GM23338 (cell line): Measurements from ENCODE around the gene COX6B2. TPM values are rescaled to one million over a fixed set of nuclear protein-coding genes. Genes with fewer than 3 reads are reported as not detected.

Experiments used
- ATAC-seq: fragments of 200-7000 bp; cut with Tn5 transposase; 3 replicates; pipeline ENCODE4 v1.9.1; 2020
- DNase-seq: peaks from one replicate; pipeline ENCODE4 v3.0.0-alpha.2; 2015; ENCODE audit warnings: low spot score
- H2AFZ ChIP-seq: fragments of 200-600 bp; sonication (generic); 2 replicates; pipeline ENCODE4 v1.8.0; 2016; ENCODE audit warnings: antibody characterized with exemption, mild to moderate bottlenecking, moderate library complexity
- H3F3A ChIP-seq: fragments of 200-600 bp; sonication (generic); replicated peaks from 2 replicates; pipeline ENCODE4 v1.8.0; 2017; ENCODE audit warnings: antibody characterized with exemption, mixed run types, low read depth
- H3K27ac ChIP-seq: fragments of 200-600 bp; sonication (generic); 2 replicates; pipeline ENCODE4 v1.6.1; 2016; ENCODE audit warnings: low read depth
- H3K27me3 ChIP-seq: fragments of 200-600 bp; sonication (generic); 2 replicates; pipeline ENCODE4 v1.8.0; 2016; ENCODE audit warnings: mild to moderate bottlenecking, mixed run types, moderate library complexity; ENCODE audit not compliant: insufficient read depth
- H3K36me3 ChIP-seq: fragments of 200-600 bp; sonication (generic); 2 replicates; pipeline ENCODE4 v1.8.0; 2016; ENCODE audit warnings: mild to moderate bottlenecking; ENCODE audit not compliant: insufficient read depth
- H3K4me1 ChIP-seq: fragments of 200-600 bp; sonication (generic); 2 replicates; pipeline ENCODE4 v1.8.0; 2016; ENCODE audit warnings: mild to moderate bottlenecking, moderate library complexity; ENCODE audit not compliant: insufficient read depth
- H3K4me2 ChIP-seq: fragments of 200-600 bp; sonication (generic); 2 replicates; pipeline ENCODE4 v1.7.1; 2017; ENCODE audit warnings: mixed run types
- H3K4me3 ChIP-seq: fragments of 200-600 bp; sonication (generic); 2 replicates; pipeline ENCODE4 v1.6.1; 2016; ENCODE audit warnings: mixed run types
- H3K79me2 ChIP-seq: fragments of 200-600 bp; sonication (generic); replicated peaks from 2 replicates; pipeline ENCODE4 v1.8.0; 2017; ENCODE audit warnings: mild to moderate bottlenecking; ENCODE audit not compliant: insufficient read depth
- H3K9me2 ChIP-seq: fragments of 200-600 bp; sonication (generic); 2 replicates; pipeline ENCODE4 v1.8.0; 2017; ENCODE audit not compliant: insufficient read depth
- H4K20me1 ChIP-seq: fragments of 200-600 bp; sonication (generic); replicated peaks from 2 replicates; pipeline ENCODE4 v1.8.0; 2017; ENCODE audit warnings: mild to moderate bottlenecking; ENCODE audit not compliant: insufficient read depth
- H3K27ac Mint-ChIP-seq: 2 replicates; pipeline ENCODE4 v1.8.0; 2020; ENCODE audit warnings: inconsistent platforms, mild to moderate bottlenecking, moderate library complexity, mixed read lengths
- H3K27me3 Mint-ChIP-seq: 3 replicates; pipeline ENCODE4 v1.8.0; 2022; ENCODE audit warnings: low read depth, mild to moderate bottlenecking, moderate library complexity, mixed read lengths, inconsistent platforms; ENCODE audit not compliant: insufficient read depth, poor library complexity
- H3K36me3 Mint-ChIP-seq: 3 replicates; pipeline ENCODE4 v1.8.0; 2021; ENCODE audit warnings: low read depth, mild to moderate bottlenecking, inconsistent platforms, moderate library complexity, mixed read lengths
- H3K4me1 Mint-ChIP-seq: 3 replicates; pipeline ENCODE4 v1.8.0; 2020; ENCODE audit warnings: mild to moderate bottlenecking, inconsistent platforms, mixed read lengths
- H3K4me3 Mint-ChIP-seq: 3 replicates; pipeline ENCODE4 v1.8.0; 2021; ENCODE audit warnings: moderate library complexity, mild to moderate bottlenecking, inconsistent platforms, mixed read lengths
- H3K9me3 Mint-ChIP-seq: 3 replicates; pipeline ENCODE4 v1.8.0; 2020; ENCODE audit warnings: moderate library complexity, mild to moderate bottlenecking, inconsistent platforms, mixed read lengths
- CREB1 ChIP-seq: fragments of 250-450 bp; sonication (Bioruptor Pico); IDR thresholded peaks from 2 replicates; pipeline ENCODE4 v1.5.0; 2020; ENCODE audit warnings: low read depth, mild to moderate bottlenecking, moderate library complexity
- EZH2 ChIP-seq: fragments of 200-600 bp; sonication (generic); IDR thresholded peaks from one replicate; pipeline ENCODE4 v1.8.0; 2017; ENCODE audit warnings: antibody characterized with exemption, mild to moderate bottlenecking, low read depth; ENCODE audit not compliant: unreplicated experiment
- EZH2phosphoT487 ChIP-seq: fragments of 200-600 bp; sonication (generic); IDR thresholded peaks from one replicate; pipeline ENCODE4 v1.8.1; 2018; ENCODE audit warnings: antibody characterized with exemption; ENCODE audit not compliant: unreplicated experiment
- polyA plus RNA-seq: library from polyadenylated mRNA; unstranded; fragments of >200 nt; fragmentation: Nextera tagmentation; extraction: Ambion mirVana; gene quantifications from 2 replicates; pipeline ENCODE4 v1.2.1, GENCODE V29; 2016
- total RNA-seq: library from RNA; depleted of rRNA; stranded (reverse); fragments of >200 nt; shearing (Covaris generic); gene quantifications from 2 replicates; pipeline ENCODE4 v1.2.3, GENCODE V29; 2014
- TF ChIP-seq, protein P1 (sequence below): IDR thresholded peaks from 2 replicates; pipeline ENCODE4 v1.6.1; 2016; ENCODE audit warnings: antibody characterized with exemption
- TF ChIP-seq, protein P2 (sequence below), 2 experiments: fragments of 200-600 bp in 1 of 2; sonication (generic) in 1 of 2; conservative IDR thresholded peaks; 2 replicates each; pipeline versions ENCODE4 v1.5.1 to v1.6.1; 2016 to 2017; ENCODE audit warnings: antibody characterized with exemption in 2 of 2, low read depth in 2 of 2, mild to moderate bottlenecking in 2 of 2, moderate library complexity in 1 of 2

The COX6B2 gene
- total and polyA plus RNA-seq, 2 experiments from 2014 or later: 2.7 to 5.3 TPM

- H3K9me3 Mint-ChIP-seq: no peaks in the 10 kb centered on the region
- Histone ChIP-seq H3K27me3 (peaks cover 11% of the 10 kb centered on the region), H2AFZ (no peak overlapping the region), H3K36me3 (no peaks in the 10 kb centered on the region; the same call in 1 of the 2 replicates), H3F3A (peaks cover 17% of the 10 kb centered on the region), H4K20me1 (no peaks in the 10 kb centered on the region), H3K27ac (no peak overlapping the region), H3K4me1 (peaks cover 38% of the 10 kb centered on the region), H3K4me2 (no peak overlapping the region), H3K79me2 (no peaks in the 10 kb centered on the region), H3K4me3 (no peak overlapping the region), H3K9me2 (no peaks in the 10 kb centered on the region)
- H3K4me3 Mint-ChIP-seq: no peak overlapping the region
- peaks cover 47% of the 10 kb centered on the region for H3K4me1 Mint-ChIP-seq
- peaks cover 33% of the 10 kb centered on the region for H3K36me3 Mint-ChIP-seq
- ATAC-seq (no peak), DNase-seq (no peak)
- H3K27me3 Mint-ChIP-seq: peaks cover 33% of the 10 kb centered on the region
- H3K27ac Mint-ChIP-seq: no peak overlapping the region
- TF ChIP-seq, protein P1, sequence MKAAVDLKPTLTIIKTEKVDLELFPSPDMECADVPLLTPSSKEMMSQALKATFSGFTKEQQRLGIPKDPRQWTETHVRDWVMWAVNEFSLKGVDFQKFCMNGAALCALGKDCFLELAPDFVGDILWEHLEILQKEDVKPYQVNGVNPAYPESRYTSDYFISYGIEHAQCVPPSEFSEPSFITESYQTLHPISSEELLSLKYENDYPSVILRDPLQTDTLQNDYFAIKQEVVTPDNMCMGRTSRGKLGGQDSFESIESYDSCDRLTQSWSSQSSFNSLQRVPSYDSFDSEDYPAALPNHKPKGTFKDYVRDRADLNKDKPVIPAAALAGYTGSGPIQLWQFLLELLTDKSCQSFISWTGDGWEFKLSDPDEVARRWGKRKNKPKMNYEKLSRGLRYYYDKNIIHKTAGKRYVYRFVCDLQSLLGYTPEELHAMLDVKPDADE: no peak
- no peak for TF ChIP-seq CREB1 (CRISPR knock-in tag)
- no peak for TF ChIP-seq EZH2phosphoT487
- TF ChIP-seq, protein P2, sequence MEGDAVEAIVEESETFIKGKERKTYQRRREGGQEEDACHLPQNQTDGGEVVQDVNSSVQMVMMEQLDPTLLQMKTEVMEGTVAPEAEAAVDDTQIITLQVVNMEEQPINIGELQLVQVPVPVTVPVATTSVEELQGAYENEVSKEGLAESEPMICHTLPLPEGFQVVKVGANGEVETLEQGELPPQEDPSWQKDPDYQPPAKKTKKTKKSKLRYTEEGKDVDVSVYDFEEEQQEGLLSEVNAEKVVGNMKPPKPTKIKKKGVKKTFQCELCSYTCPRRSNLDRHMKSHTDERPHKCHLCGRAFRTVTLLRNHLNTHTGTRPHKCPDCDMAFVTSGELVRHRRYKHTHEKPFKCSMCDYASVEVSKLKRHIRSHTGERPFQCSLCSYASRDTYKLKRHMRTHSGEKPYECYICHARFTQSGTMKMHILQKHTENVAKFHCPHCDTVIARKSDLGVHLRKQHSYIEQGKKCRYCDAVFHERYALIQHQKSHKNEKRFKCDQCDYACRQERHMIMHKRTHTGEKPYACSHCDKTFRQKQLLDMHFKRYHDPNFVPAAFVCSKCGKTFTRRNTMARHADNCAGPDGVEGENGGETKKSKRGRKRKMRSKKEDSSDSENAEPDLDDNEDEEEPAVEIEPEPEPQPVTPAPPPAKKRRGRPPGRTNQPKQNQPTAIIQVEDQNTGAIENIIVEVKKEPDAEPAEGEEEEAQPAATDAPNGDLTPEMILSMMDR (conservative IDR thresholded peaks at IDR 0.05; ENCODE audit: low read depth in 2 of 2): no peak
These were observed 7.6 kb downstream of the COX6B2 start for GRCh38 chr19:55346725-55347441.

DNA sequence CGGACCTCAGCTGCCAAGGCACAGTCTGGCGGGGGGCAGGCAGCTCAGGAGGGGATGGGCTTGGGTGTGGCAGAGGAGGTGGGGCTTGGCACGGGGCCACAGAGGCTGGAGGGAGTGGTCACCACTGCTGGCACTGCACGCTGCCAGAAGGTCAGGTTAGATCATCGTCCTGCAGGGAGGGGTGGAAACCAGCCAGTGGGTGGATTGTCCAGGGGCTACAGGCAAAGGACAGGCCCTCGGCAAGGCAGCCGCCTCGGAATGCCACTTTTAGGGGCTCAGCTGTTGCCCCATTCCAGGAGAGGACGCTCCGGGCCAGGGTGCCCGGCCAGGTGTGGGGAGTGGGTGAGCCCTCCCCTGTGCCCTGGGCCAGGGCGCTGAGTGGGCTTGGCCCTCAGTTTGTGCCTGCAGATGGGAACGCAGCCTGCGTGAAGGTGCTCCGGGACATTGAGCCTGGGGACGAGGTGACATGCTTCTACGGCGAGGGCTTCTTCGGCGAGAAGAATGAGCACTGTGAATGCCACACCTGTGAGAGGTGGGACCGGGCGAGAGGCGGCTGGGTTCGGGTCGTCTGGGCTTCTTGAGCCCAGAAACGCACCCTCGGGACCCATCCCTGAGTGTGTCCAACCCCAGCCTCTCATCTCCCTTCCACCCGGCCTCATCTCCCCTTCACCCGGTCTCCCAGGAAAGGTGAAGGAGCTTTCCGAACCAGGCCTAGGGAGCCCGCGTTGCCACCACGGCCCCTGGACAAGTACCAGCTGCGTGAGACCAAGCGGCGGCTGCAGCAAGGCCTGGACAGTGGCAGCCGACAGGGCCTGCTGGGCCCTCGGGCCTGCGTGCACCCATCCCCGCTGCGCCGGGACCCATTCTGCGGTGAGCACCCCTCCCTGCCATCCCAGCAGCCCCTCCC lies 8.4 kb downstream of the COX6B2 start:
- H3K4me3 Mint-ChIP-seq: no peak overlapping the region
- peaks cover 46% of the 10 kb centered on the region for H3K4me1 Mint-ChIP-seq
- Histone ChIP-seq H3K27ac (no peak overlapping the region), H3K27me3 (peaks cover 3% of the 10 kb centered on the region; the same call in 1 of the 2 replicates), H4K20me1 (0 out of 2 replicates have a peak, but pooled peaks cover 3% of the 10 kb centered on the region), H3F3A (peaks cover 17% of the 10 kb centered on the region), H3K4me3 (no peak overlapping the region), H3K36me3 (no peaks in the 10 kb centered on the region; the same call in 1 of the 2 replicates), H3K4me2 (no peak overlapping the region), H2AFZ (no peak overlapping the region), H3K4me1 (peaks cover 43% of the 10 kb centered on the region), H3K79me2 (no peaks in the 10 kb centered on the region), H3K9me2 (no peaks in the 10 kb centered on the region)
- no peaks in the 10 kb centered on the region for H3K9me3 Mint-ChIP-seq
- H3K27ac Mint-ChIP-seq: peak overlapping the region; percentile 48; the same call in 1 of the 2 replicates
- TF ChIP-seq EZH2 (no peak), EZH2phosphoT487 (no peak)
- peaks cover 39% of the 10 kb centered on the region for H3K36me3 Mint-ChIP-seq
- ATAC-seq: no peak
- peaks cover 25% of the 10 kb centered on the region for H3K27me3 Mint-ChIP-seq
- DNase-seq: no peak
